HEK293 (cell line): Measurements from ENCODE around the gene APCDD1L.

ENCODE experiments used
- CTCF ChIA-PET: fragments of 350-600 bp; formaldehyde crosslinking; extraction: SDS; loops from one replicate; lab custom pipeline; 2021; ENCODE audit warnings: antibody characterized with exemption; lab: Yijun Ruan, JAX
- POLR2A ChIA-PET: fragments of 300-600 bp; formaldehyde crosslinking; extraction: SDS; loops from one replicate; lab custom pipeline; 2020; ENCODE audit warnings: antibody characterized with exemption, inconsistent platforms; lab: Yijun Ruan, JAX
- H3K27ac ChIP-seq: fragments of 200-500 bp; sonication (Bioruptor generic); 2 replicates; pipeline ENCODE4 v1.5.1; 2014; ENCODE audit warnings: low read depth, low read length, control low read depth, inconsistent platforms; ENCODE audit errors: extremely low read depth
- H3K36me3 ChIP-seq, 2 experiments: fragments of 200-500 bp in 1 of 2; sonication (Bioruptor generic) in 1 of 2; 1 replicate in 1 of 2; 2 replicates in 1 of 2; pipeline ENCODE4 v1.5.1; 2014 to 2017; ENCODE audit warnings: inconsistent platforms in 2 of 2, low read length in 2 of 2; ENCODE audit not compliant: control insufficient read depth in 2 of 2, insufficient read depth in 1 of 2
- H3K4me1 ChIP-seq: fragments of 200-500 bp; sonication (Bioruptor generic); 2 replicates; pipeline ENCODE4 v1.5.1; 2014; ENCODE audit warnings: mild to moderate bottlenecking, low read length, inconsistent platforms; ENCODE audit not compliant: control insufficient read depth, insufficient read depth
- H3K4me3 ChIP-seq: 2 replicates; pipeline ENCODE4 v1.5.1; 2011; ENCODE audit warnings: low read depth, mild to moderate bottlenecking, control low read depth, low read length, moderate library complexity
- H3K9me3 ChIP-seq: fragments of 200-500 bp; sonication (Bioruptor generic); 2 replicates; pipeline ENCODE4 v1.5.1; 2014; ENCODE audit warnings: low read depth, low read length, inconsistent platforms; ENCODE audit not compliant: control insufficient read depth, insufficient read depth
- IKZF3 ChIP-seq: fragments of 450-650 bp; IDR thresholded peaks from 2 replicates; pipeline ENCODE4 v1.5.0; 2018; ENCODE audit warnings: missing biosample characterization, mild to moderate bottlenecking, missing genetic modification characterization, moderate library complexity
- KLF16 ChIP-seq: fragments of 450-650 bp; formaldehyde crosslinking; IDR thresholded peaks from 2 replicates; pipeline ENCODE4 v1.5.1; 2017; ENCODE audit warnings: missing biosample characterization, missing genetic modification characterization
- KLF8 ChIP-seq: fragments of 450-650 bp; formaldehyde crosslinking; IDR thresholded peaks from 2 replicates; pipeline ENCODE4 v1.5.1; 2016; ENCODE audit warnings: missing biosample characterization, missing genetic modification characterization
- ZIC2 ChIP-seq: fragments of 450-650 bp; formaldehyde crosslinking; IDR thresholded peaks from 2 replicates; pipeline ENCODE4 v1.5.1; 2016; ENCODE audit warnings: missing biosample characterization, missing genetic modification characterization
- ZNF214 ChIP-seq: fragments of 450-650 bp; formaldehyde crosslinking; IDR thresholded peaks from 2 replicates; pipeline ENCODE4 v1.5.1; 2017; ENCODE audit warnings: missing biosample characterization, mild to moderate bottlenecking, missing genetic modification characterization, borderline replicate concordance
- ZNF221 ChIP-seq: fragments of 450-650 bp; formaldehyde crosslinking; IDR thresholded peaks from 2 replicates; pipeline ENCODE4 v1.5.1; 2017; ENCODE audit warnings: missing biosample characterization, missing genetic modification characterization, borderline replicate concordance
- ZNF24 ChIP-seq: fragments of 450-650 bp; formaldehyde crosslinking; IDR thresholded peaks from 2 replicates; pipeline ENCODE4 v1.5.1; 2016; ENCODE audit warnings: missing biosample characterization, missing genetic modification characterization
- ZNF274 ChIP-seq, 2 experiments: fragments of 200-500 bp in 1 of 2; fragments of 450-650 bp in 1 of 2; sonication (Bioruptor generic) in 1 of 2; formaldehyde crosslinking in 1 of 2; IDR thresholded peaks; 2 replicates each; pipeline versions ENCODE4 v1.5.1 to v1.6.1; 2014 to 2016; ENCODE audit warnings: borderline replicate concordance in 1 of 2, inconsistent platforms in 1 of 2, low read length in 1 of 2, missing biosample characterization in 1 of 2, missing genetic modification characterization in 1 of 2
- ZNF549 ChIP-seq: fragments of 450-650 bp; IDR thresholded peaks from 2 replicates; pipeline ENCODE4 v1.5.1; 2018; ENCODE audit warnings: missing biosample characterization, missing genetic modification characterization, mild to moderate bottlenecking, inconsistent platforms, moderate library complexity
- ZNF558 ChIP-seq: fragments of 450-650 bp; formaldehyde crosslinking; IDR thresholded peaks from 2 replicates; pipeline ENCODE4 v1.5.1; 2016; ENCODE audit warnings: missing biosample characterization, missing genetic modification characterization
- ZNF610 ChIP-seq: fragments of 450-650 bp; formaldehyde crosslinking; IDR thresholded peaks from 2 replicates; pipeline ENCODE4 v1.5.1; 2016; ENCODE audit warnings: missing biosample characterization, missing genetic modification characterization, borderline replicate concordance
- ZNF677 ChIP-seq: fragments of 450-650 bp; IDR thresholded peaks from 2 replicates; pipeline ENCODE4 v1.5.0; 2018; ENCODE audit warnings: missing biosample characterization, mild to moderate bottlenecking, missing genetic modification characterization, moderate library complexity
- ZNF768 ChIP-seq: fragments of 450-650 bp; formaldehyde crosslinking; IDR thresholded peaks from 2 replicates; pipeline ENCODE4 v1.5.1; 2018; ENCODE audit warnings: missing biosample characterization, mild to moderate bottlenecking, missing genetic modification characterization
- ZNF776 ChIP-seq: fragments of 450-650 bp; formaldehyde crosslinking; IDR thresholded peaks from 2 replicates; pipeline ENCODE4 v1.5.0; 2017; ENCODE audit warnings: missing biosample characterization, missing genetic modification characterization, borderline replicate concordance
- ZNF777 ChIP-seq: fragments of 450-650 bp; formaldehyde crosslinking; IDR thresholded peaks from 2 replicates; pipeline ENCODE4 v1.5.1; 2017; ENCODE audit warnings: missing biosample characterization, missing genetic modification characterization, borderline replicate concordance
- ZSCAN16 ChIP-seq: fragments of 450-650 bp; formaldehyde crosslinking; IDR thresholded peaks from 2 replicates; pipeline ENCODE4 v1.5.1; 2016; ENCODE audit warnings: missing biosample characterization, missing genetic modification characterization
- TF ChIP-seq, protein P1 (sequence below): fragments of 450-650 bp; formaldehyde crosslinking; IDR thresholded peaks from 2 replicates; pipeline ENCODE4 v1.5.1; 2017; ENCODE audit warnings: missing biosample characterization, missing genetic modification characterization
- TF ChIP-seq, protein P2 (sequence below): fragments of 450-650 bp; formaldehyde crosslinking; IDR thresholded peaks from 2 replicates; pipeline ENCODE4 v1.5.1; 2017; ENCODE audit warnings: missing biosample characterization, missing genetic modification characterization
- TF ChIP-seq, protein P3 (sequence below): fragments of 450-650 bp; formaldehyde crosslinking; IDR thresholded peaks from 2 replicates; pipeline ENCODE4 v1.5.1; 2017; ENCODE audit warnings: missing biosample characterization, mild to moderate bottlenecking, missing genetic modification characterization, moderate library complexity

APCDD1L gene

DNA sequence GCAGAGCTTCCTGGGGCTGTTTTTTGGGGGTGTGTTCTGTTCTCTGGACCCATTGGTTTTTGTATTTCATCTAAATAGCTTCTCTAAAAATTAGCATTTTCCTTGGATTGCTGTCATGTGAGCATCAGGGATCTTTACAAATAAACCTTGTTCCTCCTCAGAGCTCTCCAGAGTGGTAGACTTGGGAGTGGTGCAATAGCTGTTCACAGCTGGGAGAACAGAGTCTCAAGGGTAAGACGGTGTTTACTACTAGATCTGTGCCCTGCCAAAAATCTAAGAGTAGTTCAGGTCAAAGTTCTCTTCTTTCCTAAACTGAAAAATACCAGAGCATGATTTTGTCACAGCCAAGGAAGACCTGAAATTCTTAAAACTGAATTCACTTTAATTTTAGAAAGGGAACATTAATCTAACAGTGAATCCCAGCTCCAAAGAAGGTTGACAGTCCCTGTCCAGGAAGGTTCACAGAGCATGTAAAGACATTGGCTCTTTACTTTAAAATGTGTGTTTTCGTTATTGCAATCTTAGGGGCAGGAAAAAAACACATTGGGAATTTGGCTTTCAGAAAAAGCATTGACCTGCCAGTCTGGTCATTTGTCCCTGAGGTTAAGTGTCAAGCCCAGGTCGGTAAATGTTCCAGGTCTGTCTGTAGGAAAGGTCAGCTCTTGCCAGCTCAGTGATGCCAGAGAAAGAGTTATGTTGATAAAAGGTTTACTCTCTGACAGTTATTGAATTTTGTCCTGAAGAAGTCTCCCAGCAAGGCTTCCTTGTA is 82.8 kb downstream of the APCDD1L start:
- POLR2A ChIA-PET, result interaction anchor here (1.2 kb wide), 1 partner anchor 12 kb away, joined by 3 read pairs; no protein-coding TSS in a partner anchor
- Histone ChIP-seq H3K4me1 (no peaks in the 10 kb centered on the region), H3K4me3 (no peak overlapping the region), H3K36me3 (peaks cover 0 to 41% of the 10 kb centered on the region in 2 experiments; a peak in 2 of 3 replicates), H3K27ac (no peak overlapping the region), H3K9me3 (no peaks in the 10 kb centered on the region)
- no peak for TF ChIP-seq ZNF777 (tag by site-specific recombination)
- no peak for TF ChIP-seq ZNF610 (tag by site-specific recombination)
- no peak for TF ChIP-seq ZNF558 (tag by site-specific recombination)
- TF ChIP-seq ZNF214 (tag by site-specific recombination), result no peak
- no peak for TF ChIP-seq KLF16 (tag by site-specific recombination)
- no peak for TF ChIP-seq ZNF274 (IDR thresholded peaks at IDR 0.05; ENCODE audit: low read length)
- TF ChIP-seq ZNF274 (tag by site-specific recombination; IDR thresholded peaks at IDR 0.05; ENCODE audit: borderline replicate concordance), result no peak
- TF ChIP-seq KLF8, result no peak
- TF ChIP-seq ZNF24 (tag by site-specific recombination), result no peak
- TF ChIP-seq ZNF221 (tag by site-specific recombination), result no peak
- TF ChIP-seq, protein P1, sequence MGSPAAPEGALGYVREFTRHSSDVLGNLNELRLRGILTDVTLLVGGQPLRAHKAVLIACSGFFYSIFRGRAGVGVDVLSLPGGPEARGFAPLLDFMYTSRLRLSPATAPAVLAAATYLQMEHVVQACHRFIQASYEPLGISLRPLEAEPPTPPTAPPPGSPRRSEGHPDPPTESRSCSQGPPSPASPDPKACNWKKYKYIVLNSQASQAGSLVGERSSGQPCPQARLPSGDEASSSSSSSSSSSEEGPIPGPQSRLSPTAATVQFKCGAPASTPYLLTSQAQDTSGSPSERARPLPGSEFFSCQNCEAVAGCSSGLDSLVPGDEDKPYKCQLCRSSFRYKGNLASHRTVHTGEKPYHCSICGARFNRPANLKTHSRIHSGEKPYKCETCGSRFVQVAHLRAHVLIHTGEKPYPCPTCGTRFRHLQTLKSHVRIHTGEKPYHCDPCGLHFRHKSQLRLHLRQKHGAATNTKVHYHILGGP (tag by site-specific recombination), result no peak
- no peak for TF ChIP-seq ZNF776 (tag by site-specific recombination)
- no peak for TF ChIP-seq ZSCAN16 (tag by site-specific recombination)
- TF ChIP-seq, protein P2, sequence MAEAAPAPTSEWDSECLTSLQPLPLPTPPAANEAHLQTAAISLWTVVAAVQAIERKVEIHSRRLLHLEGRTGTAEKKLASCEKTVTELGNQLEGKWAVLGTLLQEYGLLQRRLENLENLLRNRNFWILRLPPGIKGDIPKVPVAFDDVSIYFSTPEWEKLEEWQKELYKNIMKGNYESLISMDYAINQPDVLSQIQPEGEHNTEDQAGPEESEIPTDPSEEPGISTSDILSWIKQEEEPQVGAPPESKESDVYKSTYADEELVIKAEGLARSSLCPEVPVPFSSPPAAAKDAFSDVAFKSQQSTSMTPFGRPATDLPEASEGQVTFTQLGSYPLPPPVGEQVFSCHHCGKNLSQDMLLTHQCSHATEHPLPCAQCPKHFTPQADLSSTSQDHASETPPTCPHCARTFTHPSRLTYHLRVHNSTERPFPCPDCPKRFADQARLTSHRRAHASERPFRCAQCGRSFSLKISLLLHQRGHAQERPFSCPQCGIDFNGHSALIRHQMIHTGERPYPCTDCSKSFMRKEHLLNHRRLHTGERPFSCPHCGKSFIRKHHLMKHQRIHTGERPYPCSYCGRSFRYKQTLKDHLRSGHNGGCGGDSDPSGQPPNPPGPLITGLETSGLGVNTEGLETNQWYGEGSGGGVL (tag by site-specific recombination), result no peak
- TF ChIP-seq ZNF677, result no peak
- no peak for TF ChIP-seq IKZF3 (tag by site-specific recombination)
- CTCF ChIA-PET, result interaction anchor here (0.5 to 1.7 kb wide), 2 partner anchors 15 to 1084 kb away, joined by 3 to 5 read pairs; no protein-coding TSS in a partner anchor

DNA sequence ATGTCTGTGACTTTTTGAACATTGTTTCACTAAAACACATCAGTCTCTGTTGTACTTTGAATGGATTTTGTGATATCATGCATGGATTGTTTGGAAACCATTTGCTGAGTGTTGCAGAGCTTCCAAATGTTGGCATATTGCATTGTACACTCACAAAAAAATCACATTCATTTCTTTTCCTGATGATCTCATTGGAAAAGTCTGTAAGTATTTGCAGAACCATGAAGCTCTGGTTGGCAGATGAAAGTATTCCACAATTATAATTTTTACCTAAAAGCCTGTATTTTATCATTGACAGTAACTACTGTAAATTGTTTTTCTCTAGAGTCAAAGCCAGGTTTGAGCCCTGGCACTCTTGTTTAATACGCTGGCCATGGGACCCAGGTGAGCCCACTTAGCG is 84.1 kb downstream of the APCDD1L start:
- no peaks in the 10 kb centered on the region for H3K9me3 ChIP-seq
- no peak overlapping the region for H3K4me3 ChIP-seq
- H3K36me3 ChIP-seq, result peaks cover 0 to 52% of the 10 kb centered on the region in 2 experiments; a peak in 2 of 3 replicates
- H3K4me1 ChIP-seq, result no peaks in the 10 kb centered on the region
- H3K27ac ChIP-seq, result no peak overlapping the region
- CTCF ChIA-PET, result interaction anchor here (0.7 kb wide), 1 partner anchor 33 kb away, joined by 3 read pairs; no protein-coding TSS in a partner anchor
- POLR2A ChIA-PET, result interaction anchor here (1.2 kb wide), 1 partner anchor 10 kb away, joined by 3 read pairs; no protein-coding TSS in a partner anchor
- TF ChIP-seq ZIC2 (tag by site-specific recombination), result no peak
- TF ChIP-seq, protein P3, sequence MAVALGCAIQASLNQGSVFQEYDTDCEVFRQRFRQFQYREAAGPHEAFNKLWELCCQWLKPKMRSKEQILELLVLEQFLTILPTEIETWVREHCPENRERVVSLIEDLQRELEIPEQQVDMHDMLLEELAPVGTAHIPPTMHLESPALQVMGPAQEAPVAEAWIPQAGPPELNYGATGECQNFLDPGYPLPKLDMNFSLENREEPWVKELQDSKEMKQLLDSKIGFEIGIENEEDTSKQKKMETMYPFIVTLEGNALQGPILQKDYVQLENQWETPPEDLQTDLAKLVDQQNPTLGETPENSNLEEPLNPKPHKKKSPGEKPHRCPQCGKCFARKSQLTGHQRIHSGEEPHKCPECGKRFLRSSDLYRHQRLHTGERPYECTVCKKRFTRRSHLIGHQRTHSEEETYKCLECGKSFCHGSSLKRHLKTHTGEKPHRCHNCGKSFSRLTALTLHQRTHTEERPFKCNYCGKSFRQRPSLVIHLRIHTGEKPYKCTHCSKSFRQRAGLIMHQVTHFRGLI (tag by site-specific recombination), result no peak
- TF ChIP-seq ZNF768 (tag by site-specific recombination), result no peak
- no peak for TF ChIP-seq ZNF549
